OCI-LY3 (cell line): ENCODE data around the gene ZNF746.

Experiments
- H2AFZ ChIP-seq: fragments of 200-600, 300-600 bp; shearing (Covaris generic); 2 replicates; pipeline ENCODE4 v1.6.0; 2014; ENCODE audit warnings: antibody characterized with exemption, low read depth, low read length
- H3K27ac ChIP-seq: fragments of 200-600, 300-600 bp; sonication (generic); 2 replicates; pipeline ENCODE4 v1.5.1; 2014; ENCODE audit warnings: mild to moderate bottlenecking, low read length, moderate library complexity, mixed read lengths
- H3K27me3 ChIP-seq: fragments of 200-600, 300-600 bp; sonication (generic); 2 replicates; pipeline ENCODE4 v1.6.1; 2014; ENCODE audit warnings: low read depth, low read length, mixed read lengths
- H3K36me3 ChIP-seq: fragments of 200-600, 300-600 bp; sonication (generic); replicated peaks from 2 replicates; pipeline ENCODE3; 2014; ENCODE audit warnings: low read depth, low read length, mixed read lengths
- H3K4me1 ChIP-seq: fragments of 300-600, 200-600 bp; sonication (generic); 2 replicates; pipeline ENCODE4 v1.6.1; 2014; ENCODE audit warnings: low read length, mixed read lengths
- H3K4me2 ChIP-seq: fragments of 200-600, 300-600 bp; sonication (generic); 2 replicates; pipeline ENCODE4 v1.6.1; 2014; ENCODE audit warnings: low read length, mixed read lengths
- H3K4me3 ChIP-seq: fragments of 300-600, 200-600 bp; sonication (generic); 2 replicates; pipeline ENCODE4 v1.5.1; 2014; ENCODE audit warnings: antibody characterized with exemption, mild to moderate bottlenecking, low read length, moderate library complexity
- H3K79me2 ChIP-seq: fragments of 300-600, 200-600 bp; shearing (Covaris generic); 2 replicates; pipeline ENCODE4 v1.6.1; 2014; ENCODE audit warnings: mild to moderate bottlenecking, low read length, mixed read lengths
- H3K9ac ChIP-seq: fragments of 300-600, 200-600 bp; shearing (Covaris generic); 2 replicates; pipeline ENCODE4 v1.6.0; 2014; ENCODE audit warnings: mild to moderate bottlenecking, low read length, moderate library complexity
- H3K9me3 ChIP-seq: fragments of 200-600, 300-600 bp; shearing (Covaris generic); 2 replicates; pipeline ENCODE4 v1.6.1; 2014; ENCODE audit warnings: low read length, mixed read lengths; ENCODE audit not compliant: insufficient read depth
- H4K20me1 ChIP-seq: fragments of 200-600, 300-600 bp; sonication (generic); 2 replicates; pipeline ENCODE4 v1.6.1; 2016; ENCODE audit warnings: low read length, mixed read lengths; ENCODE audit not compliant: insufficient read depth
- CTCF ChIP-seq: fragments of 200-600, 300-600 bp; sonication (generic); IDR thresholded peaks from 2 replicates; pipeline ENCODE4 v1.5.1; 2014; ENCODE audit warnings: antibody characterized with exemption, low read length, low read depth
- EZH2phosphoT487 ChIP-seq: fragments of 200-600 bp; shearing (Covaris generic); IDR thresholded peaks from 2 replicates; pipeline ENCODE4 v1.6.1; 2018; ENCODE audit warnings: antibody characterized with exemption, mixed run types, low read depth

ZNF746 gene

GRCh38 chr7:149524394-149524793 is 26.8 kb upstream of the ZNF746 start:
- Histone ChIP-seq H3K4me2 (no peak overlapping the region), H3K79me2 (no peaks in the 10 kb centered on the region), H2AFZ (no peak overlapping the region), H3K27ac (no peak overlapping the region), H3K36me3 (no peaks in the 10 kb centered on the region), H3K4me1 (no peaks in the 10 kb centered on the region), H3K27me3 (no peaks in the 10 kb centered on the region), H3K4me3 (no peak overlapping the region), H4K20me1 (no peaks in the 10 kb centered on the region), H3K9me3 (peaks cover 11% of the 10 kb centered on the region), H3K9ac (no peak overlapping the region)
- no peak for TF ChIP-seq CTCF

- TF ChIP-seq CTCF = no peak
- no peak for TF ChIP-seq EZH2phosphoT487
- H3K4me1 ChIP-seq = no peaks in the 10 kb centered on the region
- H3K36me3 ChIP-seq = no peaks in the 10 kb centered on the region
- no peak overlapping the region for H3K27ac ChIP-seq
- H3K79me2 ChIP-seq = no peaks in the 10 kb centered on the region
- no peaks in the 10 kb centered on the region for H4K20me1 ChIP-seq
- no peaks in the 10 kb centered on the region for H3K27me3 ChIP-seq
- H3K4me3 ChIP-seq = no peak overlapping the region
- H3K4me2 ChIP-seq = no peak overlapping the region
- H3K9me3 ChIP-seq = peaks cover 14% of the 10 kb centered on the region
- H3K9ac ChIP-seq = no peak overlapping the region
- no peak overlapping the region for H2AFZ ChIP-seq
Measured at GRCh38 chr7:149510248-149510647, 12.6 kb upstream of the ZNF746 start.

GRCh38 chr7:149509774-149510173 is 12.2 kb upstream of the ZNF746 start:
- no peak overlapping the region for H3K27ac ChIP-seq
- TF ChIP-seq CTCF (no peak), EZH2phosphoT487 (no peak)
- no peaks in the 10 kb centered on the region for H3K79me2 ChIP-seq
- H3K9me3 ChIP-seq = peaks cover 15% of the 10 kb centered on the region
- no peak overlapping the region for H2AFZ ChIP-seq
- no peak overlapping the region for H3K4me2 ChIP-seq
- H3K4me3 ChIP-seq = no peak overlapping the region
- no peak overlapping the region for H3K9ac ChIP-seq
- H3K4me1 ChIP-seq = no peaks in the 10 kb centered on the region
- H3K27me3 ChIP-seq = no peaks in the 10 kb centered on the region
- no peaks in the 10 kb centered on the region for H3K36me3 ChIP-seq
- H4K20me1 ChIP-seq = no peaks in the 10 kb centered on the region

GRCh38 chr7:149505551-149505950 is 7.9 kb upstream of the ZNF746 start:
- H4K20me1 ChIP-seq = no peaks in the 10 kb centered on the region
- no peaks in the 10 kb centered on the region for H3K4me1 ChIP-seq
- H3K9ac ChIP-seq = no peak overlapping the region
- no peaks in the 10 kb centered on the region for H3K36me3 ChIP-seq
- H3K4me2 ChIP-seq = no peak overlapping the region
- H3K9me3 ChIP-seq = peaks cover 15% of the 10 kb centered on the region
- no peak overlapping the region for H3K4me3 ChIP-seq
- no peak overlapping the region for H3K27ac ChIP-seq
- H3K27me3 ChIP-seq = no peaks in the 10 kb centered on the region
- no peak overlapping the region for H2AFZ ChIP-seq
- TF ChIP-seq EZH2phosphoT487 (no peak), CTCF (no peak)
- no peaks in the 10 kb centered on the region for H3K79me2 ChIP-seq
